ENCODE results near the gene PPP3R2. TPM values are rescaled to one million over a fixed set of nuclear protein-coding genes. Genes with fewer than 3 reads are reported as not detected.
"Not testable (repeated sequence)": the region's sequence is repeated elsewhere in the genome, so short reads cannot be mapped to it uniquely, and the experiment has no call there.

PPP3R2 gene
- polyA plus RNA-seq, 2 donors: not detected

DNA sequence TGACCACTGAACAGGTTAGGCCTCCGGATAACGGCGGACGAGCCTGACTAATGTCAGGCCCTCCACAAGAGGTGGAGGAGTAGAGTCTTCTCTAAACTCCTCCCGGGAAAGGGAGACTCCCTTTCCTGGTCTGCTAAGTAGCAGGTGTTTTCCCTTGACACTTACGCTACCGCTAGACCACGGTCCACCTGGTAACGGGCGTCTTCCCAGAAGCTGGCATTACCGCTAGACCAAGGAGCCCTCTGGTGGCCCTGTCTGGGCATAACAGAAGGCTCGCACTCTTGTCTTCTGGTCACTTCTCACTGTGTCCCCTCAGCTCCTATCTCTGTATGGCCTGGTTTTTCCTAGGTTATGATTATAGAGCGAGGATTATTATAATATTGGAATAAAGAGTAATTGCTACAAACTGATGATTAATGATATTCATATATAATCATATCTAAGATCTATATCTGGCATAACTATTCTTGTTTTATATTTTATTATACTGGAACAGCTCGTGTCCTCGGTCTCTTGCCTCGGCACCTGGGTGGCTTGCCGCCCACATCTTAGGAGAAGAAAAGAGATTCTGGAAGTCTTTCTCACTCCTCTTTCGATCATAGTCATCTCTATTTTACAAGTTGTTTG, 45.2 kb downstream of the PPP3R2 start:
- H3K4me1 ChIP-seq (ENCODE audit: control insufficient read depth in 2 of 2, insufficient read depth in 2 of 2, low read length in 1 of 2): not testable (repeated sequence)
- H3K36me3 ChIP-seq (ENCODE audit: control insufficient read depth in 2 of 2, insufficient read depth in 2 of 2, low read length in 1 of 2): peaks cover 18 to 26% of the 10 kb centered on the region in 2 donors

DNA sequence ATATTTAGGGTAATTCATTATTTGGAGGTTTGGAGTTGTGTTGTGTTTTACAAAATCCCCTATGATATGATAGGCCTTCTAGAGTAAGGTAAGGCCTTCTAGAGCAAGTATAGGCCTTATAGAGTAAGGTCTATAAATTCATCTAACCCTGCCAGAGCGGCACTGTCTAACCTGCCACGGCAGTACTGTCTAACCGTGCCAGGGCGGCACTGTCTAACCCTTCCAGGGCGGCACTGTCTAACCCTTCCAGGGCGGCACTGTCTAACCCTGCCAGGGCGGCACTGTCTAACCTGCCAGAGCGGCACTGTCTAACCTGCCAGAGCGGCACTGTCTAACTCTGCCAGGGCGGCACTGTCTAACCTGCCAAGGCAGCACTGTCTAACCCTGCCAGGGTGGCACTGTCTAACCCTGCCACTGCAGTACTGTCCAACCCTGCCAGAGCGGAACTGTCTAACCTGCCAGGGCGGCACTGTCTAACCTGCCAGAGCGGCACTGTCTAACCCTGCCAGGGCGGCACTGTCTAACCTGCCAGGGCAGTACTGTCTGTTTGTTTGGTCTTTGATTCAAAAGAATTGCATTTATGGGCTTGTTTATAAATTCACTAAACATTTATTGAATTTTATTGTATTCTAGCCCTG, 51.6 kb downstream of the PPP3R2 start:
- Histone ChIP-seq H3K4me3 (ENCODE audit: low read depth in 1 of 2, low read length in 2 of 2) (no peak overlapping the region), H3K9me3 (ENCODE audit: control insufficient read depth in 2 of 2, insufficient read depth in 1 of 2, low read depth in 1 of 2, low read length in 1 of 2) (no peaks in the 10 kb centered on the region), H3K4me1 (ENCODE audit: control insufficient read depth in 2 of 2, insufficient read depth in 2 of 2, low read length in 1 of 2) (no peaks in the 10 kb centered on the region), H3K27ac (ENCODE audit: low read depth in 2 of 2, low read length in 1 of 2) (peak overlapping the region in 1 of 2 donors; percentile 24), H3K36me3 (ENCODE audit: control insufficient read depth in 2 of 2, insufficient read depth in 2 of 2, low read length in 1 of 2) (peaks cover 7 to 12% of the 10 kb centered on the region in 2 donors), H3K27me3 (ENCODE audit: control insufficient read depth in 1 of 2, insufficient read depth in 2 of 2, low read length in 2 of 2) (no peaks in the 10 kb centered on the region)
- WGBS, 2 donors: 79 to 80% methylated on average over 14 of the region's 14 CpGs

More for the DNA sequence above, 45.2 kb downstream of the PPP3R2 start:
- not testable (repeated sequence) for H3K27ac ChIP-seq (ENCODE audit: low read depth in 2 of 2, low read length in 1 of 2); H3K27me3 ChIP-seq (ENCODE audit: control insufficient read depth in 1 of 2, insufficient read depth in 2 of 2, low read length in 2 of 2); H3K4me3 ChIP-seq (ENCODE audit: low read depth in 1 of 2, low read length in 2 of 2); H3K9me3 ChIP-seq (ENCODE audit: control insufficient read depth in 2 of 2, insufficient read depth in 1 of 2, low read depth in 1 of 2, low read length in 1 of 2)
- 79 to 86% methylated on average over 17 of the region's 18 CpGs for WGBS, 2 donors

Other genes starting within 250 kb of the PPP3R2 start
- gene BAAT, start 210.0 kb downstream of the PPP3R2 start, polyA plus RNA-seq: under 1 TPM in 1 of 2 donors, not detected in 1; 0.01 TPM
- 1 to 10 TPM; 5.0 to 6.6 TPM for gene MRPL50, start 196.4 kb downstream of the PPP3R2 start, polyA plus RNA-seq
- gene ZNF189, start 196.1 kb downstream of the PPP3R2 start, polyA plus RNA-seq: 1 to 10 TPM; 3.4 to 5.2 TPM
- under 1 TPM; 0.08 to 0.12 TPM for gene ALDOB, start 159.2 kb downstream of the PPP3R2 start, polyA plus RNA-seq
- gene RNF20, start 61.1 kb downstream of the PPP3R2 start, polyA plus RNA-seq: 10 to 100 TPM; 12.0 to 12.7 TPM
- under 1 TPM in 1 of 2 donors, not detected in 1; under 0.01 TPM for gene GRIN3A, start 143.7 kb upstream of the PPP3R2 start, polyA plus RNA-seq